Mammary epithelial cell (primary cell): ENCODE results near the gene TPRG1.

ENCODE experiments used
- EZH2 ChIP-seq: IDR thresholded peaks from 2 replicates; pipeline ENCODE4 v1.6.1; 2012; ENCODE audit warnings: low read length, inconsistent platforms, borderline replicate concordance
- TF ChIP-seq, protein P1 (sequence below), 2 donors: IDR thresholded peaks in 1 of 2; conservative IDR thresholded peaks in 1 of 2; 2 replicates each; pipeline ENCODE4 v1.5.1; 2011 to 2012; ENCODE audit warnings: inconsistent platforms in 2 of 2, low read length in 2 of 2, mild to moderate bottlenecking in 2 of 2, control low read depth in 1 of 2, low read depth in 1 of 2; ENCODE audit not compliant: insufficient read depth in 1 of 2; ENCODE audit errors: extremely low read depth in 1 of 2

DNA sequence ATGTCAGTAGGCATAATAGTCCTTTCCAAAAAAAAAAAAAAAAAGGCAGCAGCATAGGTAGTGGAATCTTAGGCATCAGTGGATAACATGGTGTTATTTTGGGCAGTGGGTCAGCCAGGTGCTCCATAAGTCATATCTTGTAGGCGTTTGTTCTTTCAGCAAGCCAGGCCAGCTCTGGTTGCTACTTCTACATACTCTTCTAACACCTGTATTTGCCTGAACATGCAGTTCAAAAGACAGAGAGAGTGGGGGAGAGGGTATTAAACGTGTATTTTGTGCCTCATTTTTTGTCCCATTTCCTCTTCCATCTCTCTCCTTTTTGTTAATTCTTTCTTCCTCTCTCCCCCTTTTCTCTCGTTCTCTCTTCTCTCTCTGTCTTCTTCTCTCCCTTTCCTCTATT, 110.4 kb downstream of the TPRG1 start:
- TF ChIP-seq, protein P1, sequence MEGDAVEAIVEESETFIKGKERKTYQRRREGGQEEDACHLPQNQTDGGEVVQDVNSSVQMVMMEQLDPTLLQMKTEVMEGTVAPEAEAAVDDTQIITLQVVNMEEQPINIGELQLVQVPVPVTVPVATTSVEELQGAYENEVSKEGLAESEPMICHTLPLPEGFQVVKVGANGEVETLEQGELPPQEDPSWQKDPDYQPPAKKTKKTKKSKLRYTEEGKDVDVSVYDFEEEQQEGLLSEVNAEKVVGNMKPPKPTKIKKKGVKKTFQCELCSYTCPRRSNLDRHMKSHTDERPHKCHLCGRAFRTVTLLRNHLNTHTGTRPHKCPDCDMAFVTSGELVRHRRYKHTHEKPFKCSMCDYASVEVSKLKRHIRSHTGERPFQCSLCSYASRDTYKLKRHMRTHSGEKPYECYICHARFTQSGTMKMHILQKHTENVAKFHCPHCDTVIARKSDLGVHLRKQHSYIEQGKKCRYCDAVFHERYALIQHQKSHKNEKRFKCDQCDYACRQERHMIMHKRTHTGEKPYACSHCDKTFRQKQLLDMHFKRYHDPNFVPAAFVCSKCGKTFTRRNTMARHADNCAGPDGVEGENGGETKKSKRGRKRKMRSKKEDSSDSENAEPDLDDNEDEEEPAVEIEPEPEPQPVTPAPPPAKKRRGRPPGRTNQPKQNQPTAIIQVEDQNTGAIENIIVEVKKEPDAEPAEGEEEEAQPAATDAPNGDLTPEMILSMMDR (conservative IDR thresholded peaks at IDR 0.05 in 1 of 2, IDR thresholded peaks at IDR 0.05 in 1 of 2; ENCODE audit: extremely low read depth in 1 of 2, insufficient read depth in 1 of 2, low read depth in 1 of 2, low read length in 2 of 2): no peak
- no peak for TF ChIP-seq EZH2
